ENCODE data around the gene SIGLECL1.

Gene SIGLECL1

GRCh38 chr19:51253088-51253806 is 2.4 kb downstream of the SIGLECL1 start:
- no peak for DNase-seq

GRCh38 chr19:51256155-51256625 is 5.3 kb downstream of the SIGLECL1 start:
- no peak for DNase-seq

- no peak for DNase-seq
Measured at GRCh38 chr19:51257471-51257870, 6.6 kb downstream of the SIGLECL1 start.

GRCh38 chr19:51258165-51259160 is 7.6 kb downstream of the SIGLECL1 start:
- no peak for DNase-seq

- no peak for DNase-seq
Measured at GRCh38 chr19:51259348-51260245, 8.7 kb downstream of the SIGLECL1 start.

- no peak for DNase-seq
Measured at GRCh38 chr19:51263808-51264207, 12.9 kb downstream of the SIGLECL1 start.

- DNase-seq, result no peak
Measured at GRCh38 chr19:51271067-51271466, 20.2 kb downstream of the SIGLECL1 start.

- no peak for DNase-seq
Measured at GRCh38 chr19:51272183-51272810, 21.4 kb downstream of the SIGLECL1 start.

- DNase-seq, result no peak
Measured at GRCh38 chr19:51274049-51274770, 23.3 kb downstream of the SIGLECL1 start.

- no peak for DNase-seq
Measured at GRCh38 chr19:51277112-51277511, 26.2 kb downstream of the SIGLECL1 start.

- DNase-seq, result no peak
Measured at GRCh38 chr19:51282335-51282734, 31.5 kb downstream of the SIGLECL1 start.

GRCh38 chr19:51285682-51286081 is 34.8 kb downstream of the SIGLECL1 start:
- no peak for DNase-seq

- DNase-seq, result no peak
Measured at GRCh38 chr19:51289635-51290034, 38.8 kb downstream of the SIGLECL1 start.

- DNase-seq, result no peak
Measured at GRCh38 chr19:51292971-51293370, 42.1 kb downstream of the SIGLECL1 start.

GRCh38 chr19:51293571-51294210 is 42.8 kb downstream of the SIGLECL1 start:
- no peak for DNase-seq

- no peak for DNase-seq
Measured at GRCh38 chr19:51294211-51294976, 43.5 kb downstream of the SIGLECL1 start.

- no peak for DNase-seq
Measured at GRCh38 chr19:51294977-51295375, 44.1 kb downstream of the SIGLECL1 start.

GRCh38 chr19:51295382-51296126 is 44.7 kb downstream of the SIGLECL1 start:
- DNase-seq, result peak; percentile 31

GRCh38 chr19:51296336-51297093 is 45.6 kb downstream of the SIGLECL1 start:
- DNase-seq, result no peak
